Osteocyte (in vitro differentiated cells): ENCODE measurements around the gene SUMO1. TPM values are rescaled to one million over a fixed set of nuclear protein-coding genes. Genes with fewer than 3 reads are reported as not detected.
"Not testable (repeated sequence)": the region's sequence is repeated elsewhere in the genome, so short reads cannot be mapped to it uniquely, and the experiment has no call there.

Source experiments
- DNase-seq: peaks from one replicate; pipeline ENCODE4 v3.0.0; 2021; ENCODE audit warnings: mixed read lengths; ENCODE audit not compliant: unreplicated experiment; ENCODE audit errors: extremely low spot score
- H3K27ac Mint-ChIP-seq: one replicate; pipeline ENCODE4 v1.8.0; 2021; ENCODE audit warnings: mild to moderate bottlenecking, mixed read lengths; ENCODE audit not compliant: unreplicated experiment
- H3K27me3 Mint-ChIP-seq: one replicate; pipeline ENCODE4 v1.8.0; 2021; ENCODE audit warnings: mixed read lengths; ENCODE audit not compliant: unreplicated experiment
- H3K36me3 Mint-ChIP-seq: one replicate; pipeline ENCODE4 v1.8.0; 2021; ENCODE audit warnings: mixed read lengths; ENCODE audit not compliant: unreplicated experiment
- H3K4me1 Mint-ChIP-seq: one replicate; pipeline ENCODE4 v1.8.0; 2021; ENCODE audit warnings: mixed read lengths; ENCODE audit not compliant: unreplicated experiment
- H3K4me3 Mint-ChIP-seq: one replicate; pipeline ENCODE4 v1.8.0; 2021; ENCODE audit warnings: mild to moderate bottlenecking, moderate library complexity, mixed read lengths; ENCODE audit not compliant: unreplicated experiment
- H3K9me3 Mint-ChIP-seq: one replicate; pipeline ENCODE4 v1.8.0; 2021; ENCODE audit warnings: mixed read lengths; ENCODE audit not compliant: unreplicated experiment
- total RNA-seq: library from RNA; stranded (reverse); gene quantifications from 2 replicates; pipeline ENCODE4 v1.2.1, GENCODE V29; 2021
- TF ChIP-seq, protein P1 (sequence below): fragments of 200-600 bp; sonication (generic); IDR thresholded peaks from 2 replicates; pipeline ENCODE4 v1.5.0; 2021; ENCODE audit warnings: antibody characterized with exemption, mild to moderate bottlenecking, moderate library complexity

The SUMO1 gene
- total RNA-seq, 1 donor from 2014 or later: 94.7 TPM

DNA sequence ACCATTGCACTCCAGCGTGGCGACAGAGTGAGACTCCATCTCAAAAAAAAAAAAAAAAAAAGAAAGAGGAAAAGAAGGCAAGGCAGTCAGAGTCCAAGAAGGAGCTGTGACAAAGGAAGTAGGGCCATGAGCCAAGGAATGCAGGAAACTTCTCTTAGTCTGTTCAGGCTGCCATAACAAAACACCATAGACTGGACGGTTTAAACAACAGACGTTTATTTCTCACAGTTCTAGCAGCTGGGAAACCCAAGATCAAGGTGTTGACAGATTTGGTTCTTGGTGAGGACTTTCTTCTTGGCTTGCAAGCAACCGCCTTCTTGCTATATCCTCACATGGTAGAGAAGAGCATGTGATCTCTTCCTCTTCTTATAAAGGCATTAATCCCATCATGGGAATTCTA is 13.1 kb upstream of the SUMO1 start:
- Mint-ChIP-seq H3K36me3 (no peaks in the 10 kb centered on the region), H3K9me3 (no peaks in the 10 kb centered on the region), H3K27me3 (no peaks in the 10 kb centered on the region), H3K4me1 (peaks cover 3% of the 10 kb centered on the region), H3K4me3 (no peak overlapping the region), H3K27ac (no peak overlapping the region)
- no peak for DNase-seq
- TF ChIP-seq, protein P1, sequence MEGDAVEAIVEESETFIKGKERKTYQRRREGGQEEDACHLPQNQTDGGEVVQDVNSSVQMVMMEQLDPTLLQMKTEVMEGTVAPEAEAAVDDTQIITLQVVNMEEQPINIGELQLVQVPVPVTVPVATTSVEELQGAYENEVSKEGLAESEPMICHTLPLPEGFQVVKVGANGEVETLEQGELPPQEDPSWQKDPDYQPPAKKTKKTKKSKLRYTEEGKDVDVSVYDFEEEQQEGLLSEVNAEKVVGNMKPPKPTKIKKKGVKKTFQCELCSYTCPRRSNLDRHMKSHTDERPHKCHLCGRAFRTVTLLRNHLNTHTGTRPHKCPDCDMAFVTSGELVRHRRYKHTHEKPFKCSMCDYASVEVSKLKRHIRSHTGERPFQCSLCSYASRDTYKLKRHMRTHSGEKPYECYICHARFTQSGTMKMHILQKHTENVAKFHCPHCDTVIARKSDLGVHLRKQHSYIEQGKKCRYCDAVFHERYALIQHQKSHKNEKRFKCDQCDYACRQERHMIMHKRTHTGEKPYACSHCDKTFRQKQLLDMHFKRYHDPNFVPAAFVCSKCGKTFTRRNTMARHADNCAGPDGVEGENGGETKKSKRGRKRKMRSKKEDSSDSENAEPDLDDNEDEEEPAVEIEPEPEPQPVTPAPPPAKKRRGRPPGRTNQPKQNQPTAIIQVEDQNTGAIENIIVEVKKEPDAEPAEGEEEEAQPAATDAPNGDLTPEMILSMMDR: no peak

- peaks cover 3% of the 10 kb centered on the region for H3K27me3 Mint-ChIP-seq
- H3K4me3 Mint-ChIP-seq: no peak overlapping the region
- H3K9me3 Mint-ChIP-seq: no peaks in the 10 kb centered on the region
- no peaks in the 10 kb centered on the region for H3K36me3 Mint-ChIP-seq
- TF ChIP-seq, protein P1: no peak
- DNase-seq: no peak
- no peak overlapping the region for H3K27ac Mint-ChIP-seq
- H3K4me1 Mint-ChIP-seq: peaks cover 3% of the 10 kb centered on the region
Measured at GRCh38 chr2:202249521-202250253, 11.3 kb upstream of the SUMO1 start.

- not testable (repeated sequence) for H3K27ac Mint-ChIP-seq, H3K36me3 Mint-ChIP-seq, H3K27me3 Mint-ChIP-seq, H3K4me3 Mint-ChIP-seq, DNase-seq, H3K9me3 Mint-ChIP-seq, H3K4me1 Mint-ChIP-seq
Measured at GRCh38 chr2:202247710-202248109, 9.3 kb upstream of the SUMO1 start.

- H3K4me1 Mint-ChIP-seq: peaks cover 17% of the 10 kb centered on the region
- no peaks in the 10 kb centered on the region for H3K36me3 Mint-ChIP-seq
- TF ChIP-seq, protein P1: no peak
- DNase-seq: peak; percentile 80
- no peaks in the 10 kb centered on the region for H3K27me3 Mint-ChIP-seq
- peak overlapping the region; percentile 96 for H3K4me3 Mint-ChIP-seq
- peak overlapping the region; percentile 88 for H3K27ac Mint-ChIP-seq
- H3K9me3 Mint-ChIP-seq: no peaks in the 10 kb centered on the region
Measured at GRCh38 chr2:202237787-202238233, 587 bp downstream of the SUMO1 start.

DNA sequence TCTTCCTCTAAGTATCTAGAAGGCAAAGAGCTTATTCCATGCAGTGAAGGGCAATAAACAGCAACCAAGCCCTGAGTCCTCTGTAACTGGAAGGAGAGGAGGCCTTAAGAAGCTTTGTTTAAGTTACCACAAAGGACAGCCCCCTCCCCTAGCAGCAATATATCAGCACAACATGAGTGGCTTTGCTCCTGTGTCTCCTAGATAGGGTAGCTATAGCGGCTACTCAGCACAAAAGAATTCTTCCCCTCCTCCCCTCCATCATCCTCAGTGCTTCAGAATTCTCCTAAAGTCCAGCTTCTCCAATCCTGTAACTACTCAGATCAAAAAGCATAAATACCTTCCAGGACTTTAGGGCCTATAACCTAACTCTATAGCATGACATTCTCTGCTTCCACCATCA is 16.5 kb downstream of the SUMO1 start:
- DNase-seq: no peak
- no peak overlapping the region for H3K27ac Mint-ChIP-seq
- H3K4me1 Mint-ChIP-seq: peaks cover 7% of the 10 kb centered on the region
- no peak overlapping the region for H3K4me3 Mint-ChIP-seq
- H3K27me3 Mint-ChIP-seq: no peaks in the 10 kb centered on the region
- peaks cover 25% of the 10 kb centered on the region for H3K36me3 Mint-ChIP-seq
- H3K9me3 Mint-ChIP-seq: no peaks in the 10 kb centered on the region
- TF ChIP-seq, protein P1: no peak
